Endothelial cell of umbilical vein (primary cell): ENCODE measurements around the gene CREB3L2.

Source experiments
- EZH2 ChIP-seq: IDR thresholded peaks from 2 replicates; pipeline ENCODE4 v1.6.1; 2012; ENCODE audit warnings: borderline replicate concordance, low read depth, mild to moderate bottlenecking, moderate library complexity, low read length, inconsistent platforms; ENCODE audit not compliant: severe bottlenecking
- FOS ChIP-seq: IDR thresholded peaks from 2 replicates; pipeline ENCODE4 v1.6.1; 2011; ENCODE audit warnings: mild to moderate bottlenecking, low read length, moderate library complexity, borderline replicate concordance; ENCODE audit not compliant: insufficient read depth
- JUN ChIP-seq: IDR thresholded peaks from 2 replicates; pipeline ENCODE4 v1.6.1; 2011; ENCODE audit warnings: borderline replicate concordance, low read depth; ENCODE audit not compliant: insufficient read length, insufficient read depth
- MYC ChIP-seq: IDR thresholded peaks from one replicate; pipeline ENCODE4 v1.6.1; 2011; ENCODE audit warnings: mild to moderate bottlenecking, low read depth, low read length
- POLR2A ChIP-seq: IDR thresholded peaks from 2 replicates; pipeline ENCODE4 v1.6.1; 2012; ENCODE audit warnings: low read depth, mild to moderate bottlenecking, control low read depth, low read length
- POLR2AphosphoS5 ChIP-seq: IDR thresholded peaks from 2 replicates; pipeline ENCODE4 v1.6.1; 2012; ENCODE audit warnings: low read depth, mild to moderate bottlenecking, control low read depth, low read length, moderate library complexity; ENCODE audit not compliant: insufficient read depth
- TF ChIP-seq, protein P1 (sequence below), 2 donors: IDR thresholded peaks; 1 replicate in 1 of 2; 2 replicates in 1 of 2; pipeline ENCODE4 v1.5.1; 2011; ENCODE audit warnings: low read length in 2 of 2, mild to moderate bottlenecking in 2 of 2, moderate library complexity in 2 of 2, control low read depth in 1 of 2, inconsistent platforms in 1 of 2, low read depth in 1 of 2; ENCODE audit not compliant: insufficient read depth in 1 of 2; ENCODE audit errors: extremely low read depth in 1 of 2
- TF ChIP-seq, protein P2 (sequence below): IDR thresholded peaks from 2 replicates; pipeline ENCODE4 v1.6.1; 2011; ENCODE audit not compliant: insufficient read depth, insufficient read length

GRCh38 chr7:137847568-137848050 is 154.3 kb downstream of the CREB3L2 start:
- TF ChIP-seq EZH2 (no peak), MYC (no peak), POLR2AphosphoS5 (no peak), POLR2A (no peak), JUN (no peak), FOS (no peak)
- TF ChIP-seq, protein P1, sequence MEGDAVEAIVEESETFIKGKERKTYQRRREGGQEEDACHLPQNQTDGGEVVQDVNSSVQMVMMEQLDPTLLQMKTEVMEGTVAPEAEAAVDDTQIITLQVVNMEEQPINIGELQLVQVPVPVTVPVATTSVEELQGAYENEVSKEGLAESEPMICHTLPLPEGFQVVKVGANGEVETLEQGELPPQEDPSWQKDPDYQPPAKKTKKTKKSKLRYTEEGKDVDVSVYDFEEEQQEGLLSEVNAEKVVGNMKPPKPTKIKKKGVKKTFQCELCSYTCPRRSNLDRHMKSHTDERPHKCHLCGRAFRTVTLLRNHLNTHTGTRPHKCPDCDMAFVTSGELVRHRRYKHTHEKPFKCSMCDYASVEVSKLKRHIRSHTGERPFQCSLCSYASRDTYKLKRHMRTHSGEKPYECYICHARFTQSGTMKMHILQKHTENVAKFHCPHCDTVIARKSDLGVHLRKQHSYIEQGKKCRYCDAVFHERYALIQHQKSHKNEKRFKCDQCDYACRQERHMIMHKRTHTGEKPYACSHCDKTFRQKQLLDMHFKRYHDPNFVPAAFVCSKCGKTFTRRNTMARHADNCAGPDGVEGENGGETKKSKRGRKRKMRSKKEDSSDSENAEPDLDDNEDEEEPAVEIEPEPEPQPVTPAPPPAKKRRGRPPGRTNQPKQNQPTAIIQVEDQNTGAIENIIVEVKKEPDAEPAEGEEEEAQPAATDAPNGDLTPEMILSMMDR (IDR thresholded peaks at IDR 0.05; ENCODE audit: extremely low read depth in 1 of 2, insufficient read depth in 1 of 2, low read depth in 1 of 2, low read length in 2 of 2) = no peak
- TF ChIP-seq, protein P2, sequence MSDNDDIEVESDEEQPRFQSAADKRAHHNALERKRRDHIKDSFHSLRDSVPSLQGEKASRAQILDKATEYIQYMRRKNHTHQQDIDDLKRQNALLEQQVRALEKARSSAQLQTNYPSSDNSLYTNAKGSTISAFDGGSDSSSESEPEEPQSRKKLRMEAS = no peak
